Measurements from ENCODE around the gene ALOX15B.

The ALOX15B gene

DNA sequence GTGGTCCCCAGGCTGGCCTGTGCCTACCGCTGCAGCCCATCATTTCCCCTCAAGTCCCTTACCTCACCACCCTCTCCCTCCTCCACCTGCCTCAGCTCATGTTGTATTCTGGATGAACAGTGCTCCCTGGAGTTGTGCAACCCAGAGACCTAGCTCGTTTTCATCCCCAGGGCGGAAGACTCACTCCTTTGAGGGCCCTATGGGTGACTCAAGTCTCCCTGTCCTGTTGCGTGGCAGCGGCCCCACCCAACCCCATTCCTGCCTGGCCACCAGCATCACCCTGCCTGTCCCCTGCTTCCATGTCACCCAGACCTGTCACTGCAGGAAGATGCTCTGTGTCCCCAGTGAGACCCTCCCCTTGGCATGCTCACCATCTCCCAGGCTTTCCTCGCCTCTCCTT, 45.4 kb downstream of the ALOX15B start:
- no peak for DNase-seq

DNA sequence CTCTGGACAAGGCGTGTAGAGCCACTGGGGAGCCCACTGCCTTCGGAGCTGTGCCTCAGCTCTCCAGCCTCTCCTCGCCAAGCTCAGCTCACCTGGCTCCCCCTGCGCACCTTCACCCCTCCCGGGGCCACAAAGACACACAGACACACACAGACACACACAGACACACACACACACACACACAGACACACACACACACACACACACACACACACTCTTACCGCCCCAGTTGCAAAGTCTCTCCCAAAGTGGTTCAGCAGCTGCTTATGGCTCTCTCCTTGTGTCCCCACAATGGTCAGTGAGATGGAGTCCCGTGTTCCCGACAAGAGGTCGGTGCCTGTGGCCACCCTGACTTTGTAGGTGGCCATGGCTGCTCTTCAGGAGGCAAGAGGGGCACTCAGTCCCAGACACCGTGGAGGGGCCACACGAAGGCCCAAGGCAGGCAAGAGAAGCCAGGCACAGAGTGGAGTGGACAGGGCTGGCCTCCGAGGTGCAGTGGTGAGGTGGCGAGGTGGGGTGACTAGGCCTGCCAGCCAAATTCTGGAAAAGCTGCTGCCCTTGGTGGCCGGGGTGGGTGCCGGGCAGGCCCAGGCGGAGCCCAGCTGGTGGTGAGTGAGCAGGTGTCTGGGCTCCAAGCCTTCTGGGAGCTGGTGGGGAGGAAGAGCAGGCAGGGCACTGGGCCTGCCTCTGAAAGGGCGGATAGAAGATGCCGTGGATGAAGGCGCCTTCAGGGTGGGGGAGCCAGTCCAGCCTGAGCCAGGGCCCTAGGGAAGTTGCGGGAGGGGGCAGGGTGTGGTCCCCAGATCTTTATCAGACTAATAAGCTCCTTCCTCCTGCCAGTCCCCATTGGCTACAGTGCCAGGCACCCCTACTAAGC, 48.5 kb downstream of the ALOX15B start, which contains the start of gene ALOX12B:
TSS of gene ALOX12B (minus strand) at position 642 of the 877 bp plus-strand sequence. CDS start at position 368, 274 bp downstream.
- DNase-seq = peak; percentile 49

DNA sequence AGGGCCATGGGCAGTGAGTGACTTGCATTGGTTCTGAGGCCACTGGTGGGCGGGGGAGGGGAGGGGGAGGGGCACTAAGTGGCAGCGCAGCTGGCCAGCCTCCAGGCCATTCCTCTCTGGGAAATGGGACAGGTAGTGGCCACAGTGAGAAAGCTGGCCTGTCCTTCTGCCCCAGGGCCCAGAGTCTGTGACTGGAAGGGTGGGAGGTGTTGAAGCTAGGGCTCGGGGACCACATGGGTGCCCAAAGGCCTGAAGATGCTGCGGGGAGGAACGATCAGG, 49.0 kb downstream of the ALOX15B start:
- no peak for DNase-seq

DNA sequence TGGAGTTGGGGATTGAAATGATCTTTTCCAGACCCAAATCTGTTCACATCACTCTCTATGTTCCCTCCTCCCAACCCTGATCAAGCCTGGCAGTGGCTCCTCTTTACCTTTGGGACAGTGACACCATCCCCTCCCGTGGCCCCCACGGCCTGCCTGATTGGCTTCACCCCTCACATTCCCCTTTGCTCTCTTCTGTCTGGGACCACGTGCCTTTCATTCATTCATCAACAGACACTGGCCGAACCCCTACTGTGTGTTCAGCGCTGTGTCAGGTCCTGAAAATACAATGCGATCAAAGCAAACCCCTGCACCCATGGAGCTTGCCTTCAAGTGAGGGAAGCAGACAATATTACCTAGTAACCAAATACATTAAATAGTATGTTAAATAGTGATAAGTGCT, 50.9 kb downstream of the ALOX15B start:
- DNase-seq = no peak

DNA sequence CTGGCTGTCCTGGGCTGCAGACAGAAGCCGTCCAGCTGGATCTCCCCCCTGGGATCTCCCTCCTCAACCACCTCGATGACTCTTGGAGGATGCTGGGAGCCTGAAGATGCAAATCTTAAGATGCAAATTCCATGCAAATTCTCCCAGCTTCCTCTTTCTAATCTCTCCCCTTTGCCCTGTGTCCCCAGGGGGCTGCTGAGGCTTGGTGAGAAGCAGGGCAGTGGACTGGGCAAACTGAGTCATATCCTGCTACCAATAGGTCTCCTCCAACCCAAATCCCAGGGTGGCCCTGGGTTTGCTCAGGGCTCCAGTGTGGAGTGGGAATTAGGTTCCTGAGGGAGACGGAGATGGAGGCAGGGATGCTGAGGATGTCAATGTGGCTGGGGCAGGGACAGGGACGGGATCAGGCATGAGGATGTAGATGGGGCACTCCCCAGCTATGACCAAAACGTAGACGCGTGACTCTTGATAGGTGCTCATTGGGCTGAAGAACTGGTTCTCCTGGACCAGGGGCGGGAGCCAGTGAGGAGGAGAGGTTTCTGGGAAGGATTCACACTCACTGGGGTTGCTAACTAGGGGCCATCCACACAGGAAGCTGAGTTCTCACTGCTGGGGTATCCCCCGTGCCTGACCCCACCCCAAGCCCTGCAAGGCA, 52.3 kb downstream of the ALOX15B start:
- no peak for DNase-seq

DNA sequence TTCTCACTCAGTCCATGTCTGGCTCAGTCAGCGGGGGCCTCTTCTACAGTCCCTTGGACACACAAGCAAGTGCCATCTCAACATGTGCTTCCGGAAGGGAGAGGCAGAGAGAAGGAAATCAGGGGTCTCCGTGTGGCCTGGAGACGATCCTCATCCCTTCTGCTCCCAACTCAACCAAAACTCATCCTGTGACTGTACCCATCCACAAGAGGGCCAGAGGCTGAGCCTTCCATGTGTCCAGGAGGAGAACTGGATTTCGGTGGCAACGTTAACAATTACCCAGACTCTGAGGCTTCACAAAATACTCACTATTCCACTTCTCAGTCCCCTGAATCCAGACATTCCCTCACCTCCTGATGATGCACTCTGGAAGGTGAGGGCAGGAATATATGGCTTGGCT, 56.5 kb downstream of the ALOX15B start:
- no peak for DNase-seq

DNA sequence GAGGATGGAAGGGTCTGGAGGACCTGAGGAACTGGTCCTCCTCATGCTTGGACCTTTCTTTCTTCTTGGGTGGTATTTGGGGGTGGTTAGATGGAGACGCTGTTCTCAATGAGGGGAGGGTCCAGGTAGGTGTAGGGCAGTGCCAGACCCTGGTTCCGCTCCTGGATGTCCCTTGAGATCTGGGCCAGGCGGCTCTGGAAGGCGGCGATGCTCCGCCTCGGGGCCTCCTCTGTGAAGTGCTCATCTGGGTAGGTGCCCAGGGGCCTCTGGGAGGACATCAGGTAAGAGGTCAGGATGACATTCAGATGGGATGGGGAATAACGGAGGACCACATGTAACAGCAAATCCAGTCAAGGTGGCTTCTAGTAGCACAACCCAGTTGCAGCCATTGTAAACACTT, 57.7 kb downstream of the ALOX15B start:
- DNase-seq = no peak

Measured in hematopoietic multipotent progenitor cell treated with erythropoietin and hydrocortisone succinate and interleukin-3 and kit ligand, for 8 days (in vitro differentiated cells).